Stomach (tissue), 9 donors: Measurements from ENCODE around the gene LYRM2. TPM values are rescaled to one million over a fixed set of nuclear protein-coding genes. Genes with fewer than 3 reads are reported as not detected.
"Not testable (repeated sequence)": the region's sequence is repeated elsewhere in the genome, so short reads cannot be mapped to it uniquely, and the experiment has no call there.

Experiments
- DNase-seq, 2 donors: peaks; one replicate each; pipeline versions ENCODE4 v3.0.0 to v3.0.0-alpha.2; 2013 to 2019
- H3K27ac ChIP-seq, 5 donors: fragments of 200-600 bp in 4 of 5; sonication (generic) in 4 of 5; one replicate each; pipeline ENCODE4 v1.5.1; 2013 to 2019; ENCODE audit warnings: mild to moderate bottlenecking in 1 of 5, moderate library complexity in 1 of 5
- H3K27me3 ChIP-seq, 3 donors: fragments of 200-600 bp; sonication (generic); one replicate each; pipeline ENCODE4 v1.5.1; 2017 to 2019; ENCODE audit warnings: mixed run types in 1 of 3
- H3K36me3 ChIP-seq, 4 donors: fragments of 200-600 bp; sonication (generic); 1 replicate in 3 of 4; 2 replicates in 1 of 4; pipeline ENCODE4 v1.5.1; 2016 to 2019
- H3K4me1 ChIP-seq, 4 donors: fragments of 200-600 bp; sonication (generic); one replicate each; pipeline ENCODE4 v1.5.1; 2016 to 2019
- H3K4me3 ChIP-seq, 4 donors: fragments of 200-600 bp; sonication (generic) in 3 of 4; one replicate each; pipeline ENCODE4 v1.5.1; 2016 to 2019; ENCODE audit warnings: mild to moderate bottlenecking in 1 of 4
- H3K9me3 ChIP-seq, 4 donors: fragments of 200-600 bp; sonication (generic); one replicate each; pipeline ENCODE4 v1.5.1; 2016 to 2019
- CTCF ChIP-seq, 7 experiments: fragments of 450-650 bp in 4 of 7; fragments of 200-600 bp in 3 of 7; sonication (generic) in 3 of 7; IDR thresholded peaks; one replicate each; pipeline ENCODE4 v1.5.1; 2016 to 2019; ENCODE audit warnings: antibody characterized with exemption in 7 of 7, control low read depth in 2 of 7, mild to moderate bottlenecking in 1 of 7
- EP300 ChIP-seq: sonication (generic); formaldehyde crosslinking; IDR thresholded peaks from one replicate; pipeline ENCODE4 v1.6.1; 2017; ENCODE audit warnings: antibody characterized with exemption
- POLR2A ChIP-seq, 4 donors: fragments of 450-650 bp; IDR thresholded peaks; one replicate each; pipeline ENCODE4 v1.6.1; 2016; ENCODE audit warnings: antibody characterized with exemption in 4 of 4, control low read depth in 2 of 4, mild to moderate bottlenecking in 1 of 4, moderate library complexity in 1 of 4
- POLR2AphosphoS5 ChIP-seq, 3 donors: sonication (generic); formaldehyde crosslinking; IDR thresholded peaks; one replicate each; pipeline ENCODE4 v1.6.1; 2016; ENCODE audit warnings: antibody characterized with exemption in 3 of 3
- WGBS, 5 donors: extraction: QIAGEN DNeasy Blood & Tissue Kit in 3 of 5; methylation state at CpG; one replicate each; pipeline versions ENCODE4 v1.1.5 to v1.1.7; 2013 to 2018; 5-methylcytosine and 5-hydroxymethylcytosine counted together
- intact Hi-C: fragments of 100-400 bp; cut with DNase I; formaldehyde crosslinking; loops from one replicate; pipeline ENCODE4 v1.15.1; 2023; ENCODE audit warnings: low total_unique reads
- polyA plus RNA-seq, 3 donors: library from polyadenylated mRNA; stranded (reverse); fragments of 200-250 nt; gene quantifications; one replicate each; pipeline ENCODE4 v1.2.3, GENCODE V29; 2013
- total RNA-seq, 5 donors: library from RNA; depleted of rRNA; stranded (reverse); fragments of >200 nt; gene quantifications; one replicate each; pipeline versions ENCODE4 v1.1.0 to v1.2.3, GENCODE V29; 2014 to 2016
- donor health status: healthy with polysubstance abuse.
- donor health status: Bipolar disorder and iron deficiency.
- donor health status: healthy.

LYRM2 gene
- total and polyA plus RNA-seq, 8 donors = 1.4 to 26.7 (median 13.0) TPM

GRCh38 chr6:89649682-89650081 is 11.1 kb upstream of the LYRM2 start:
- 96 to 100% (median 98%) methylated on average over 1 of the region's 1 CpG for WGBS, 5 donors
- H3K27me3 ChIP-seq = no peaks in the 10 kb centered on the region
- no peak for TF ChIP-seq POLR2AphosphoS5 (IDR thresholded peaks at IDR 0.05)
- no peak for TF ChIP-seq POLR2A (IDR thresholded peaks at IDR 0.05)
- TF ChIP-seq CTCF (IDR thresholded peaks at IDR 0.05) = no peak
- no peak for TF ChIP-seq EP300
- intact Hi-C loops = no loop called here
- no peak overlapping the region for H3K27ac ChIP-seq
- H3K36me3 ChIP-seq = peaks cover 34 to 98% (median 97%) of the 10 kb centered on the region in 4 donors
- DNase-seq = no peak
- H3K4me3 ChIP-seq = no peak overlapping the region
- no peaks in the 10 kb centered on the region for H3K9me3 ChIP-seq
- H3K4me1 ChIP-seq = no peaks in the 10 kb centered on the region

GRCh38 chr6:89644864-89645263 is 6.3 kb upstream of the LYRM2 start:
- Histone ChIP-seq H3K4me3 (no peak overlapping the region), H3K9me3 (no peaks in the 10 kb centered on the region), H3K27ac (no peak overlapping the region), H3K36me3 (peaks cover 13 to 84% (median 81%) of the 10 kb centered on the region in 4 donors), H3K27me3 (no peaks in the 10 kb centered on the region), H3K4me1 (peaks cover 0 to under 1% (median 0%) of the 10 kb centered on the region in 4 donors)
- no peak for DNase-seq
- 57 to 74% (median 60%) methylated on average over 3 to 4 of the region's 4 CpGs for WGBS, 5 donors
- intact Hi-C loops = no loop called here
- TF ChIP-seq POLR2AphosphoS5 (IDR thresholded peaks at IDR 0.05) (no peak), POLR2A (IDR thresholded peaks at IDR 0.05) (no peak), CTCF (IDR thresholded peaks at IDR 0.05) (no peak), EP300 (no peak)

GRCh38 chr6:89643406-89643805 is 4.9 kb upstream of the LYRM2 start:
- no peak overlapping the region for H3K4me3 ChIP-seq
- no peaks in the 10 kb centered on the region for H3K27me3 ChIP-seq
- H3K27ac ChIP-seq = no peak overlapping the region
- intact Hi-C loops = no loop called here
- TF ChIP-seq POLR2A (IDR thresholded peaks at IDR 0.05) (no peak), POLR2AphosphoS5 (IDR thresholded peaks at IDR 0.05) (no peak), EP300 (no peak), CTCF (IDR thresholded peaks at IDR 0.05) (no peak)
- H3K9me3 ChIP-seq = no peaks in the 10 kb centered on the region
- WGBS, 5 donors = 59 to 66% (median 62%) methylated on average over 3 of the region's 3 CpGs
- DNase-seq = no peak
- peaks cover 0 to 12% (median 9%) of the 10 kb centered on the region in 4 donors for H3K4me1 ChIP-seq
- H3K36me3 ChIP-seq = peaks cover 13 to 70% (median 66%) of the 10 kb centered on the region in 4 donors

GRCh38 chr6:89642956-89643355 is 4.4 kb upstream of the LYRM2 start:
- no peak for DNase-seq
- H3K4me1 ChIP-seq = peaks cover 0 to 13% (median 10%) of the 10 kb centered on the region in 4 donors
- no peaks in the 10 kb centered on the region for H3K9me3 ChIP-seq
- H3K27me3 ChIP-seq = no peaks in the 10 kb centered on the region
- intact Hi-C loops = no loop called here
- H3K36me3 ChIP-seq = peaks cover 13 to 66% (median 62%) of the 10 kb centered on the region in 4 donors
- TF ChIP-seq POLR2A (IDR thresholded peaks at IDR 0.05) (no peak), EP300 (no peak), POLR2AphosphoS5 (IDR thresholded peaks at IDR 0.05) (no peak), CTCF (IDR thresholded peaks at IDR 0.05) (no peak)
- H3K27ac ChIP-seq = no peak overlapping the region
- H3K4me3 ChIP-seq = no peak overlapping the region
- 77 to 96% (median 88%) methylated on average over 3 of the region's 3 CpGs for WGBS, 5 donors

GRCh38 chr6:89641581-89641980 is 3.0 kb upstream of the LYRM2 start:
- H3K27ac ChIP-seq, H3K9me3 ChIP-seq, intact Hi-C loops, DNase-seq, H3K4me3 ChIP-seq, H3K27me3 ChIP-seq: not testable (repeated sequence)
- peaks cover 6 to 56% (median 51%) of the 10 kb centered on the region in 4 donors for H3K36me3 ChIP-seq
- 95 to 100% (median 97%) methylated on average over 3 of the region's 3 CpGs for WGBS, 5 donors
- H3K4me1 ChIP-seq = peaks cover 8 to 25% (median 14%) of the 10 kb centered on the region in 4 donors
